ENCODE measurements around the gene PRCD. TPM values are rescaled to one million over a fixed set of nuclear protein-coding genes. Genes with fewer than 3 reads are reported as not detected.

PRCD gene
- total and polyA plus RNA-seq, 11 donors = 1.1 to 7.6 (median 2.7) TPM

- no peak for ATAC-seq
- H3K4me1 ChIP-seq = peaks cover 5 to 63% (median 43%) of the 10 kb centered on the region in 12 donors
- H3K9me3 ChIP-seq = no peaks in the 10 kb centered on the region
- peak overlapping the region in 1 of 12 donors; percentile 15 for H3K4me3 ChIP-seq
- TF ChIP-seq POLR2A (IDR thresholded peaks at IDR 0.05) (no peak), CTCF (IDR thresholded peaks at IDR 0.05) (no peak)
- WGBS, 4 donors = 85 to 91% (median 87%) methylated on average over 10 of the region's 10 CpGs
- peak in 1 of 5 donors; percentile 5 for DNase-seq
- H3K36me3 ChIP-seq = peaks cover 0 to 47% (median 27%) of the 10 kb centered on the region in 9 donors
- peak overlapping the region in 11 of 12 donors; percentile 1 to 88 (median 77) for H3K27ac ChIP-seq
- intact Hi-C loops (cut with DNase I) = loop anchor here in 3 of 10 donors (10.0 kb wide), 2 partner anchors 155 to 165 kb away; partner anchors contain the start of genes MXRA7 (in 2 of the 3), JMJD6 (in 1 of the 3) and METTL23 (in 1 of the 3)
- H3K27me3 ChIP-seq = no peaks in the 10 kb centered on the region
These were observed 20.4 kb downstream of the PRCD start for GRCh38 chr17:76560036-76560876.

GRCh38 chr17:76560877-76561221 lies 21.0 kb downstream of the PRCD start:
- peaks cover 5 to 63% (median 43%) of the 10 kb centered on the region in 12 donors for H3K4me1 ChIP-seq
- H3K27ac ChIP-seq = peak overlapping the region in 10 of 12 donors; percentile 24 to 84 (median 68)
- peak overlapping the region in 1 of 12 donors; percentile 15 for H3K4me3 ChIP-seq
- H3K27me3 ChIP-seq = no peaks in the 10 kb centered on the region
- H3K36me3 ChIP-seq = peaks cover 0 to 53% (median 33%) of the 10 kb centered on the region in 9 donors
- ATAC-seq (no peak), DNase-seq (no peak)
- no peaks in the 10 kb centered on the region for H3K9me3 ChIP-seq
- no peak for TF ChIP-seq CTCF (IDR thresholded peaks at IDR 0.05)
- TF ChIP-seq POLR2A (IDR thresholded peaks at IDR 0.05) = no peak
- WGBS, 4 donors = 71 to 82% (median 75%) methylated on average over 6 of the region's 6 CpGs
- intact Hi-C loops (cut with DNase I) = loop anchor here in 3 of 10 donors (10.0 kb wide), 2 partner anchors 154 to 164 kb away; partner anchors contain the start of genes MXRA7 (in 2 of the 3), JMJD6 (in 1 of the 3) and METTL23 (in 1 of the 3)

DNA sequence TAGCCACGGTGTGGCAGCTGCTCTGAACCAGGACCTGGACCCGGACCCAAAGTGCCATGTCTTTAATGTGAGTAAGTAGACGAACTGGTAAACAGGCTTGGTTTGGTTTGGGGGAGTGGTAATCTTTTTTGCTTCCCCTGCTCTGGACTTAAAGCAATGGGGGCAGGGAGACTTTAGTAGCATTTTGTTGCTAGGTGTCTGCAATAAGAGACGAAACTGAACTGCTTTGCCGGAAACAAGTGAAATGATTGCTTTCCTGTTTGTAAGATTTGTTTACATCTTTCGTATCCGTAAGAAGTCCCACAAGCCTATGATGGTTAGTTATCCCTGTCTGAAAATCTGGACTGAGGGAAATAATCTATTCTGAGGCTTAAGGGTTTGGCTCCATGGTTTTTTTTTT lies 21.5 kb downstream of the PRCD start:
- no peaks in the 10 kb centered on the region for H3K27me3 ChIP-seq
- H3K9me3 ChIP-seq = no peaks in the 10 kb centered on the region
- peaks cover 0 to 58% (median 38%) of the 10 kb centered on the region in 9 donors for H3K36me3 ChIP-seq
- WGBS, 4 donors = 59 to 69% (median 64%) methylated on average over 7 of the region's 7 CpGs
- ATAC-seq = no peak
- peaks cover 5 to 63% (median 43%) of the 10 kb centered on the region in 12 donors for H3K4me1 ChIP-seq
- peak overlapping the region in 10 of 12 donors; percentile 30 to 84 (median 63) for H3K27ac ChIP-seq
- TF ChIP-seq POLR2A (IDR thresholded peaks at IDR 0.05) (no peak), CTCF (IDR thresholded peaks at IDR 0.05) (no peak)
- intact Hi-C loops (cut with DNase I) = loop anchor here in 3 of 10 donors (10.0 kb wide), 2 partner anchors 153 to 163 kb away; partner anchors contain the start of genes MXRA7 (in 2 of the 3), JMJD6 (in 1 of the 3) and METTL23 (in 1 of the 3)
- H3K4me3 ChIP-seq = no peak overlapping the region
- peak in 1 of 5 donors; percentile 5 for DNase-seq

- Histone ChIP-seq H3K36me3 (peaks cover 0 to 59% (median 39%) of the 10 kb centered on the region in 9 donors), H3K27ac (peak overlapping the region in 11 of 12 donors; percentile 30 to 84 (median 62)), H3K9me3 (no peaks in the 10 kb centered on the region), H3K27me3 (no peaks in the 10 kb centered on the region), H3K4me1 (peaks cover 5 to 58% (median 39%) of the 10 kb centered on the region in 12 donors), H3K4me3 (no peak overlapping the region)
- WGBS, 4 donors = 45 to 64% (median 48%) methylated on average over 5 of the region's 5 CpGs
- ATAC-seq (no peak), DNase-seq (peak in 1 of 5 donors; percentile 26)
- intact Hi-C loops (cut with DNase I) = loop anchor here in 3 of 10 donors (10.0 kb wide), 2 partner anchors 153 to 163 kb away; partner anchors contain the start of genes MXRA7 (in 2 of the 3), JMJD6 (in 1 of the 3) and METTL23 (in 1 of the 3)
- no peak for TF ChIP-seq POLR2A (IDR thresholded peaks at IDR 0.05)
- no peak for TF ChIP-seq CTCF (IDR thresholded peaks at IDR 0.05)
These were observed 22.0 kb downstream of the PRCD start for GRCh38 chr17:76561799-76562268.
